GM21619 (cell line): Measurements from ENCODE around the gene GCLC.
"Not testable (repeated sequence)": the region's sequence is repeated elsewhere in the genome, so short reads cannot be mapped to it uniquely, and the experiment has no call there.

Source experiments
- ATAC-seq: cut with Tn5 transposase; IDR thresholded peaks from one replicate; pipeline ENCODE4 v1.9.1; 2021; ENCODE audit not compliant: unreplicated experiment

The GCLC gene

GRCh38 chr6:53495506-53496499, 49.1 kb downstream of the GCLC start:
- no peak for ATAC-seq

- ATAC-seq = no peak
These were observed 50.8 kb downstream of the GCLC start for GRCh38 chr6:53494076-53494475.

GRCh38 chr6:53493635-53494025, 51.3 kb downstream of the GCLC start:
- no peak for ATAC-seq

- peak; percentile 60 for ATAC-seq
These were observed 51.9 kb downstream of the GCLC start for GRCh38 chr6:53492860-53493634.

- no peak for ATAC-seq
These were observed 57.8 kb downstream of the GCLC start for GRCh38 chr6:53487080-53487479.

GRCh38 chr6:53486679-53487078, 58.2 kb downstream of the GCLC start:
- no peak for ATAC-seq

GRCh38 chr6:53484476-53485280, 60.2 kb downstream of the GCLC start:
- ATAC-seq = no peak

GRCh38 chr6:53483423-53484353, 61.2 kb downstream of the GCLC start:
- ATAC-seq = no peak

- ATAC-seq = no peak
These were observed 63.6 kb downstream of the GCLC start for GRCh38 chr6:53481323-53481722.

- ATAC-seq = not testable (repeated sequence)
These were observed 64.1 kb downstream of the GCLC start for GRCh38 chr6:53480774-53481173.

- no peak for ATAC-seq
These were observed 65.0 kb downstream of the GCLC start for GRCh38 chr6:53479871-53480270.

- no peak for ATAC-seq
These were observed 67.9 kb downstream of the GCLC start for GRCh38 chr6:53476964-53477363.

- no peak for ATAC-seq
These were observed 70.9 kb downstream of the GCLC start for GRCh38 chr6:53474010-53474409.

- no peak for ATAC-seq
These were observed 75.7 kb downstream of the GCLC start for GRCh38 chr6:53469163-53469562.

- ATAC-seq = no peak
These were observed 78.6 kb downstream of the GCLC start for GRCh38 chr6:53466257-53466656.

GRCh38 chr6:53465732-53466131, 79.2 kb downstream of the GCLC start:
- no peak for ATAC-seq

- ATAC-seq = no peak
These were observed 79.9 kb downstream of the GCLC start for GRCh38 chr6:53464927-53465460.

GRCh38 chr6:53464483-53464882, 80.4 kb downstream of the GCLC start:
- ATAC-seq = no peak

- ATAC-seq = no peak
These were observed 83.2 kb downstream of the GCLC start for GRCh38 chr6:53461696-53462095.
